Neural cell (in vitro differentiated cells): ENCODE measurements around the gene REEP6. TPM values are rescaled to one million over a fixed set of nuclear protein-coding genes. Genes with fewer than 3 reads are reported as not detected.

Experiments
- H2AFZ ChIP-seq: fragments of 200-600, 300-800 bp; sonication (generic), shearing (Covaris generic); 2 replicates; pipeline ENCODE4 v1.6.0; 2014; ENCODE audit warnings: low read depth, mild to moderate bottlenecking, antibody characterized with exemption, low read length, moderate library complexity
- H3F3A ChIP-seq: fragments of 200-600 bp; shearing (Covaris generic); 2 replicates; pipeline ENCODE4 v1.6.1; 2016; ENCODE audit warnings: mild to moderate bottlenecking, moderate library complexity, mixed read lengths, antibody characterized with exemption, low read length; ENCODE audit not compliant: insufficient read depth, poor library complexity, severe bottlenecking
- H3K27ac ChIP-seq: fragments of 200-600, 300-800 bp; sonication (generic), shearing (Covaris generic); 2 replicates; pipeline ENCODE4 v1.5.1; 2014; ENCODE audit warnings: mild to moderate bottlenecking, low read length, moderate library complexity
- H3K27me3 ChIP-seq: fragments of 300-800, 200-600 bp; sonication (generic), shearing (Covaris generic); 2 replicates; pipeline ENCODE4 v1.6.0; 2014; ENCODE audit warnings: mild to moderate bottlenecking, low read depth, low read length, moderate library complexity; ENCODE audit not compliant: insufficient read depth
- H3K36me3 ChIP-seq: fragments of 300-800, 200-600 bp; sonication (generic), shearing (Covaris generic); 2 replicates; pipeline ENCODE4 v1.5.1; 2014; ENCODE audit warnings: mild to moderate bottlenecking, antibody characterized with exemption, low read length, moderate library complexity; ENCODE audit not compliant: insufficient read depth
- H3K4me2 ChIP-seq: fragments of 300-800, 200-600 bp; sonication (generic), shearing (Covaris generic); 2 replicates; pipeline ENCODE4 v1.6.0; 2014; ENCODE audit warnings: mild to moderate bottlenecking, low read length
- H3K4me3 ChIP-seq: fragments of 300-800, 200-600 bp; sonication (generic), shearing (Covaris generic); 2 replicates; pipeline ENCODE4 v1.5.1; 2014; ENCODE audit warnings: mild to moderate bottlenecking, low read length, moderate library complexity
- H3K79me2 ChIP-seq: fragments of 200-600 bp; shearing (Covaris generic); replicated peaks from 2 replicates; pipeline ENCODE4 v1.6.0; 2014; ENCODE audit warnings: mild to moderate bottlenecking, low read length, moderate library complexity; ENCODE audit not compliant: insufficient read depth
- H3K9ac ChIP-seq: fragments of 300-800, 200-600 bp; sonication (generic), shearing (Covaris generic); 2 replicates; pipeline ENCODE4 v1.6.1; 2016; ENCODE audit warnings: mild to moderate bottlenecking, low read length, mixed read lengths
- H3K9me2 ChIP-seq: fragments of 200-600 bp; shearing (Covaris generic); 2 replicates; pipeline ENCODE4 v1.6.1; 2016; ENCODE audit warnings: mild to moderate bottlenecking, low read length, mixed read lengths; ENCODE audit not compliant: insufficient read depth
- H3K9me3 ChIP-seq: fragments of 200-600, 300-800 bp; sonication (generic), shearing (Covaris generic); 2 replicates; pipeline ENCODE4 v1.6.1; 2016; ENCODE audit warnings: mild to moderate bottlenecking, mixed run types, low read length, moderate library complexity, mixed read lengths
- H4K20me1 ChIP-seq: fragments of 200-600 bp; shearing (Covaris generic); 2 replicates; pipeline ENCODE4 v1.6.1; 2016; ENCODE audit warnings: mild to moderate bottlenecking, mixed run types; ENCODE audit not compliant: insufficient read depth
- EP300 ChIP-seq: fragments of 450-650 bp; conservative IDR thresholded peaks from 2 replicates; pipeline ENCODE4 v1.6.1; 2014; ENCODE audit warnings: antibody characterized with exemption, mild to moderate bottlenecking, moderate library complexity; ENCODE audit not compliant: poor library complexity, severe bottlenecking
- EZH2 ChIP-seq: fragments of 200-600, 300-800 bp; shearing (Covaris generic), sonication (generic); IDR thresholded peaks from 2 replicates; pipeline ENCODE4 v1.6.1; 2014; ENCODE audit warnings: antibody characterized with exemption, low read length, borderline replicate concordance, mild to moderate bottlenecking; ENCODE audit not compliant: insufficient read depth, poor library complexity, severe bottlenecking
- MXI1 ChIP-seq: fragments of 450-650 bp; conservative IDR thresholded peaks from 2 replicates; pipeline ENCODE4 v1.6.1; 2014; ENCODE audit warnings: antibody characterized with exemption, mild to moderate bottlenecking; ENCODE audit not compliant: poor library complexity, severe bottlenecking
- POLR2AphosphoS5 ChIP-seq: IDR thresholded peaks from 2 replicates; pipeline ENCODE4 v1.6.1; 2012
- RAD21 ChIP-seq: fragments of 450-650 bp; conservative IDR thresholded peaks from 2 replicates; pipeline ENCODE4 v1.6.1; 2014; ENCODE audit warnings: antibody characterized with exemption, mild to moderate bottlenecking, moderate library complexity
- SMC3 ChIP-seq: fragments of 450-650 bp; conservative IDR thresholded peaks from 2 replicates; pipeline ENCODE4 v1.6.1; 2014; ENCODE audit warnings: antibody characterized with exemption, mild to moderate bottlenecking, moderate library complexity; ENCODE audit not compliant: poor library complexity
- TAF1 ChIP-seq: IDR thresholded peaks from 2 replicates; pipeline ENCODE4 v1.6.1; 2012; ENCODE audit warnings: low read depth
- polyA plus RNA-seq: library from polyadenylated mRNA; depleted of rRNA; stranded (reverse); fragments of >200 nt; gene quantifications from 2 replicates; pipeline ENCODE4 v1.2.3, GENCODE V29; 2014
- TF ChIP-seq, protein P1 (sequence below): IDR thresholded peaks from 2 replicates; pipeline ENCODE4 v1.6.1; 2012; ENCODE audit warnings: borderline replicate concordance
- TF ChIP-seq, protein P2 (sequence below): fragments of 450-650 bp; IDR thresholded peaks from 2 replicates; pipeline ENCODE4 v1.5.1; 2014; ENCODE audit warnings: antibody characterized with exemption, mild to moderate bottlenecking, moderate library complexity; ENCODE audit not compliant: poor library complexity, severe bottlenecking

Gene REEP6
- polyA plus RNA-seq, 1 donor from 2014 or later: 10.7 TPM

DNA sequence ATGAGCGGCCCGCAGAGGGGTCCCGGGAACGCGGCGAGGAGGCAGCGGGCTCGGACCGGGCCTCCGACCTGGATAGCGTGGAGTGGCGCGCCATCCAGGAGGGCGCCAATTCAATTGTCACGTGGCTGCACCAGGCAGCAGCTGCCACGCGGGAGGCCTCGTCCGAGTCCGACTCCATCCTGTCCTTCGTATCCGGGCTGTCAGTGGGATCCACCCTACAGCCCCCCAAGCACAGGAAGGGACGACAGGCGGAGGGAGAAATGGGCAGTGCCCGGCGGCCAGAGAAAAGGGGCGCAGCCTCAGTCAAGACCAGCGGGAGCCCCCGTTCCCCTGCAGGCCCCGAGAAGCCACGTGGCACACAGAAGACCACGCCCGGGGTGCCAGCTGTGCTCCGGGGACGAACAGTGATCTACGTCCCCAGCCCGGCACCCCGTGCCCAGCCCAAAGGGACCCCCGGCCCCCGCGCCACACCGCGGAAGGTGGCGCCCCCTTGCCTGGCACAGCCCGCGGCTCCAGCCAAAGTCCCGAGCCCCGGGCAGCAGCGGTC, 22.6 kb upstream of the REEP6 start:
- Histone ChIP-seq H3K27me3 (no peaks in the 10 kb centered on the region), H3K9me3 (no peaks in the 10 kb centered on the region), H3K9me2 (no peaks in the 10 kb centered on the region), H3K4me2 (no peak overlapping the region), H3K79me2 (peaks cover 5% of the 10 kb centered on the region), H3F3A (no peaks in the 10 kb centered on the region), H4K20me1 (peaks cover 61% of the 10 kb centered on the region), H3K4me3 (no peak overlapping the region), H3K36me3 (no peaks in the 10 kb centered on the region), H3K27ac (no peak overlapping the region), H3K9ac (no peak overlapping the region), H2AFZ (no peak overlapping the region)
- TF ChIP-seq SMC3: no peak
- peak; percentile 5 for TF ChIP-seq POLR2AphosphoS5
- no peak for TF ChIP-seq TAF1

GRCh38 chr19:1468821-1469254, 22.1 kb upstream of the REEP6 start:
- Histone ChIP-seq H3K79me2 (peaks cover 5% of the 10 kb centered on the region), H3F3A (no peaks in the 10 kb centered on the region), H3K9me3 (no peaks in the 10 kb centered on the region), H3K27ac (no peak overlapping the region), H3K4me3 (no peak overlapping the region), H4K20me1 (peaks cover 61% of the 10 kb centered on the region), H3K36me3 (no peaks in the 10 kb centered on the region), H3K9me2 (no peaks in the 10 kb centered on the region), H3K27me3 (no peaks in the 10 kb centered on the region), H3K9ac (no peak overlapping the region), H3K4me2 (no peak overlapping the region), H2AFZ (no peak overlapping the region)
- TF ChIP-seq TAF1 (no peak), EZH2 (no peak), SMC3 (no peak), RAD21 (no peak), MXI1 (no peak), POLR2AphosphoS5 (no peak), EP300 (no peak)
- TF ChIP-seq, protein P1, sequence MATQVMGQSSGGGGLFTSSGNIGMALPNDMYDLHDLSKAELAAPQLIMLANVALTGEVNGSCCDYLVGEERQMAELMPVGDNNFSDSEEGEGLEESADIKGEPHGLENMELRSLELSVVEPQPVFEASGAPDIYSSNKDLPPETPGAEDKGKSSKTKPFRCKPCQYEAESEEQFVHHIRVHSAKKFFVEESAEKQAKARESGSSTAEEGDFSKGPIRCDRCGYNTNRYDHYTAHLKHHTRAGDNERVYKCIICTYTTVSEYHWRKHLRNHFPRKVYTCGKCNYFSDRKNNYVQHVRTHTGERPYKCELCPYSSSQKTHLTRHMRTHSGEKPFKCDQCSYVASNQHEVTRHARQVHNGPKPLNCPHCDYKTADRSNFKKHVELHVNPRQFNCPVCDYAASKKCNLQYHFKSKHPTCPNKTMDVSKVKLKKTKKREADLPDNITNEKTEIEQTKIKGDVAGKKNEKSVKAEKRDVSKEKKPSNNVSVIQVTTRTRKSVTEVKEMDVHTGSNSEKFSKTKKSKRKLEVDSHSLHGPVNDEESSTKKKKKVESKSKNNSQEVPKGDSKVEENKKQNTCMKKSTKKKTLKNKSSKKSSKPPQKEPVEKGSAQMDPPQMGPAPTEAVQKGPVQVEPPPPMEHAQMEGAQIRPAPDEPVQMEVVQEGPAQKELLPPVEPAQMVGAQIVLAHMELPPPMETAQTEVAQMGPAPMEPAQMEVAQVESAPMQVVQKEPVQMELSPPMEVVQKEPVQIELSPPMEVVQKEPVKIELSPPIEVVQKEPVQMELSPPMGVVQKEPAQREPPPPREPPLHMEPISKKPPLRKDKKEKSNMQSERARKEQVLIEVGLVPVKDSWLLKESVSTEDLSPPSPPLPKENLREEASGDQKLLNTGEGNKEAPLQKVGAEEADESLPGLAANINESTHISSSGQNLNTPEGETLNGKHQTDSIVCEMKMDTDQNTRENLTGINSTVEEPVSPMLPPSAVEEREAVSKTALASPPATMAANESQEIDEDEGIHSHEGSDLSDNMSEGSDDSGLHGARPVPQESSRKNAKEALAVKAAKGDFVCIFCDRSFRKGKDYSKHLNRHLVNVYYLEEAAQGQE: no peak
- TF ChIP-seq, protein P2, sequence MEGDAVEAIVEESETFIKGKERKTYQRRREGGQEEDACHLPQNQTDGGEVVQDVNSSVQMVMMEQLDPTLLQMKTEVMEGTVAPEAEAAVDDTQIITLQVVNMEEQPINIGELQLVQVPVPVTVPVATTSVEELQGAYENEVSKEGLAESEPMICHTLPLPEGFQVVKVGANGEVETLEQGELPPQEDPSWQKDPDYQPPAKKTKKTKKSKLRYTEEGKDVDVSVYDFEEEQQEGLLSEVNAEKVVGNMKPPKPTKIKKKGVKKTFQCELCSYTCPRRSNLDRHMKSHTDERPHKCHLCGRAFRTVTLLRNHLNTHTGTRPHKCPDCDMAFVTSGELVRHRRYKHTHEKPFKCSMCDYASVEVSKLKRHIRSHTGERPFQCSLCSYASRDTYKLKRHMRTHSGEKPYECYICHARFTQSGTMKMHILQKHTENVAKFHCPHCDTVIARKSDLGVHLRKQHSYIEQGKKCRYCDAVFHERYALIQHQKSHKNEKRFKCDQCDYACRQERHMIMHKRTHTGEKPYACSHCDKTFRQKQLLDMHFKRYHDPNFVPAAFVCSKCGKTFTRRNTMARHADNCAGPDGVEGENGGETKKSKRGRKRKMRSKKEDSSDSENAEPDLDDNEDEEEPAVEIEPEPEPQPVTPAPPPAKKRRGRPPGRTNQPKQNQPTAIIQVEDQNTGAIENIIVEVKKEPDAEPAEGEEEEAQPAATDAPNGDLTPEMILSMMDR: no peak
